ENCODE measurements around the gene LRRC37A2. TPM values are rescaled to one million over a fixed set of nuclear protein-coding genes. Genes with fewer than 3 reads are reported as not detected.
"Not testable (repeated sequence)": the region's sequence is repeated elsewhere in the genome, so short reads cannot be mapped to it uniquely, and the experiment has no call there.

The LRRC37A2 gene
- total and polyA plus RNA-seq, 7 donors = 1.5 to 13.3 (median 3.1) TPM

DNA sequence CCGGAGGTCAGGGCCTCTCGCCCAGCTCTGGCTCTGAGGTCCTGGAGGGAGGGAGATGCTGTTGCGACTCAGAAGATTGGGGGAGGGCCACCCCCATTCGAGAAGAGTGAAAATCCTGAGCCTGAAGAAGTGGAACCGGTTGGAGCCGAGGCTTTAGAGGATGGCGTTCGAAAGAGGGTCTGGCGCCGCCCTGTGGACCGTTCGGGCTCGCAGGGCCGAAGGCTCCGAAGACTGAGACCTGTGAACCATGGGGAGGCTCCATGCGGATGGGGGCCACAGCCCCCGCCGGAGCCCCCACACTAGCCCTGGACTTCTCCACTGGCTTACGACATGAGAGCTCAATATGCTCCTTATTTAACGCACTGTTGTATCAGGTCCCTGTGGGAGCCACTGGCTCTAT, 46.9 kb downstream of the LRRC37A2 start:
- no CpG with 5 or more reads among the region's 20 CpGs for WGBS, 3 donors
- not testable (repeated sequence) for ATAC-seq, H3K27ac ChIP-seq

DNA sequence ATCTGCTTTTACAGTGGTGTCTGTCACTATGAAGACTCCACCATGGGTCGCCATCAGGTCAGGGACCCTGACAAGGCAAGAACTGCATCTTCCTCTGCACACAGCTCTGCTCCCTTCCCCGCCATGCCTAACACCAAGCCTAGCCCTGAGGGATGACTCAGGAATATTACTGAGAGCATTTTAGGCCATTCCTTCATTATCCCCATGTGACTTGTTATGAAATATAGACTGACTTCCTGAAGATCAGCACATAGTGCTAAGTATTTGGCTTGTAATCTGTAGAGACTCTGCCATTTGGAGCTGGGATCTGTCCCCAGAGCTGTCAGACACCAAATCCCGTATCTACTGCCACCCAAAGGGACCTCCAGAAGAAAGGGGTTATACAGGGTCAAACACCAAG, 47.8 kb downstream of the LRRC37A2 start:
- H3K4me1 ChIP-seq; intact Hi-C loops (cut with DNase I); DNase-seq; H3K27me3 ChIP-seq (ENCODE audit: insufficient read depth in 3 of 3, low read length in 2 of 3); H3K36me3 ChIP-seq (ENCODE audit: insufficient read depth in 1 of 2, low read depth in 1 of 2); H3K9me3 ChIP-seq; H3K4me3 ChIP-seq; H3K27ac ChIP-seq: not testable (repeated sequence)
- no CpG with 5 or more reads among the region's 3 CpGs for WGBS, 3 donors
- ATAC-seq = peak; percentile 73 to 89 (median 86)

More for the DNA sequence above, 46.9 kb downstream of the LRRC37A2 start:
- intact Hi-C loops (cut with DNase I); H3K9me3 ChIP-seq; H3K36me3 ChIP-seq (ENCODE audit: insufficient read depth in 1 of 2, low read depth in 1 of 2); DNase-seq; H3K4me3 ChIP-seq; H3K27me3 ChIP-seq (ENCODE audit: insufficient read depth in 3 of 3, low read length in 2 of 3); H3K4me1 ChIP-seq: not testable (repeated sequence)

DNA sequence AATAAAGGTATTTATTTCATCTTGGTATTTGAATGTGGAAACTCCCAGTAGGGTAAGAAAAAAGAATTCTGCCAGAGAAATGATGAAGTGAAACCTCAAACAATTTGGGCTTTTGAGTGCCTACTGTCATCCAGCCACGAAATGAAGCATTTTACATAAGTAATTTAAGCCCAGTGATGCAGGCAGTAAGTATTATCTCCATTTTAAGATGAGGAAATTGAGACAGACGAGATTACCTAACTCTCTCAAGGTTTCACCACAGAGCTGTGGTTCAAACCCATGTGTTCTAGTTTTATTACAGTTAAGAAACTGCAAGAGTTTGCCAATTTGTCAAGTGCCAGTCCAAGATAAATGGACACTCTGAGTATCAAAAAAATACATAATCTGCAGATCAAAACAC, 54.0 kb downstream of the LRRC37A2 start:
- DNase-seq; H3K4me1 ChIP-seq; H3K9me3 ChIP-seq; intact Hi-C loops (cut with DNase I); H3K4me3 ChIP-seq; H3K27me3 ChIP-seq (ENCODE audit: insufficient read depth in 3 of 3, low read length in 2 of 3); H3K36me3 ChIP-seq (ENCODE audit: insufficient read depth in 1 of 2, low read depth in 1 of 2); H3K27ac ChIP-seq: not testable (repeated sequence)
- ATAC-seq = peak; percentile 67 to 89 (median 82)
- WGBS, 3 donors = no CpG with 5 or more reads among the region's 2 CpGs

DNA sequence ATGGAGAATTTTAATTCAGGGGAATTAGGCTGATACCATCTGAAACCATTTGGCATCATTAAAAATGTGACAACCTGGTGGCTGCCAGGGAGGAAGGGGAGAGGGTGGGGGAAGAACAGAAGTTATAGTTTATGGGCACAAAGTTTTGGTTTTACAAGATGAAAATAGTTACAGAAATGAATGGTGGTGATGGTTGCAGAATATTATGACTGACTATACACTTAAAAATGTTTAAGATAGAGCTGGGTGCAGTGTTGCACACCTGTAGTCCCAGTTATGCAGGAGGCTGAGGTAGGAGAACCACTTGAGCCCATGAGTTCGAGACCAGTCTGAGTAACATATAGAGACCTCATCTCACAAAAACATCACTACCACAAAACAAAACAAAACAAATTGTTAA, 54.7 kb downstream of the LRRC37A2 start:
- H3K36me3 ChIP-seq (ENCODE audit: insufficient read depth in 1 of 2, low read depth in 1 of 2); ATAC-seq; H3K9me3 ChIP-seq; H3K4me3 ChIP-seq; H3K27me3 ChIP-seq (ENCODE audit: insufficient read depth in 3 of 3, low read length in 2 of 3); H3K4me1 ChIP-seq; H3K27ac ChIP-seq; intact Hi-C loops (cut with DNase I); DNase-seq: not testable (repeated sequence)
- no CpG with 5 or more reads among the region's 1 CpG for WGBS, 3 donors

DNA sequence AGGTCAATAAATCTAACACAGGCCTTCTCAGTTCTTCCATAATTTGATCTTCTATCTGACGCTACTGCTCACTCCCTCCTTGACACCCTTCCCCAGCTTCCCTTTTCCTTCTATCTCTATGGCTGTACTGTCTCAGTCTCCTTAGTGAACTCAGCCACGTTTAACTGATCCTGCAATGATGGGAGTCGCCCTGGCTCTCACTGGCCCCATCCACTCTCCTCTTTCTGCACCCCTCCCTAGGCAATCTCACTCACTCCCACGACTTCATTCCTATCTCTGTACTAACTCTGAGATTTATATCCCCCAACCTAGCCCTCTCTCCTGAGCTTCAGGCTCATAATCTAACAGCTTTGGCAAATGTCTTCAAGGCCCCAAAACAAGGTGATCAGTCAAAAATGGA, 59.5 kb downstream of the LRRC37A2 start:
- H3K9me3 ChIP-seq; H3K4me3 ChIP-seq; intact Hi-C loops (cut with DNase I); H3K36me3 ChIP-seq (ENCODE audit: insufficient read depth in 1 of 2, low read depth in 1 of 2); H3K4me1 ChIP-seq; H3K27me3 ChIP-seq (ENCODE audit: insufficient read depth in 3 of 3, low read length in 2 of 3); H3K27ac ChIP-seq; DNase-seq: not testable (repeated sequence)
- ATAC-seq = peak in 2 of 4 donors; percentile 12 to 27
- no CpG with 5 or more reads among the region's 4 CpGs for WGBS, 3 donors

DNA sequence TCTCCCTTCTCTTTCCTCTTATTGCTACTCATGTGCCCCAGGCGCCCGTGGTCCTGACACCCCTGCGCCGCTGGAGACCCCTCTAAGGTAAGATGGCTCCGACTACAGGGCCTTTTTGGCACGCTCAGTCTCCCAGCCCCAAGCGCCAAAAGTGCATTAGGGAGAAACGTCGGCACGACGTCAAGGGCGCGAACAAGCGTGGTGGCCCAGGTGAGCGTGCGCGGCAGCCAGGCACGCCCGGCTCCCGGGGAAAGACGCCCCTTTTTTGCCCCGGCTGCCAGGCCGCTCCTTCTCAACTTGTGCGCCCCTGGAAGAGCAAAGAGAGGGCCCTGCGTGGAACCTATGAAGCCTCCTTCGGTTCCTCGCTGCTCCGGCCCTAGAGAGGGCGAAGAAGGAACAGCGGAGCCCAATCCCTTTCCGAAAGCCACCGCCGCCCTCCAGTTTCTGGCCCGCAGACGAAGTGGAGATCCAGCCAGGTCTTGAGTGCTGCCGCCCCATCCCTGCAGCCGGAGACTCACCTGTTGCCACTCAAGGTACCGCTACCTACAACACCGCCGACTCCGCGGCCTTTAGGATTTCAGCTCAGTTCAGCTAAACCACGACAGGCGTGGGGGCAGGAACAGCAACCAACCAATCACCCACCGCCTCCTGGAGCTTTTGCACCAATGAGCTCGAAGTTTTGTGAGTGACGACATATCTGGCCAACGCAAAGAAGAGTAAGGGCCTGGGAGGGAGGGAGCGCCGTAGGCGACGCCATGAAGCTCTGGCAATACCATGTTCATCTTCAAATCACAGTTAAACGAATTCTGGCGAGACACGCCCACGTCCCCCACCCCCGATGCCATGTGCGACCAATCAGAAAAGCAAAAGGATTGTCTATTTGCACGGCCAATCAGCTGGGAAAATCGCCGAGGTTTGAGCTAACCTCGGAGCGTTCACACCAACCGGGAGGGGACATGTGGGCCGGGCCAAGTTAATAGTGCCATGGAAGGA, 67.1 kb downstream of the LRRC37A2 start, which contains the start of gene ARL17A:
Gene ARL17A (minus strand): TSS at position 609 of the 993 bp plus-strand sequence. CDS start 3,369 bp downstream, outside the sequence.
- intact Hi-C loops (cut with DNase I); H3K27ac ChIP-seq; H3K9me3 ChIP-seq; H3K36me3 ChIP-seq (ENCODE audit: insufficient read depth in 1 of 2, low read depth in 1 of 2); H3K4me1 ChIP-seq; H3K27me3 ChIP-seq (ENCODE audit: insufficient read depth in 3 of 3, low read length in 2 of 3): not testable (repeated sequence)
- WGBS, 3 donors = 0% methylated on average over 4 to 10 of the region's 65 CpGs
- H3K4me3 ChIP-seq = peak within 1 kb of the TSS; percentile 44
- ATAC-seq = peak; percentile 93 to 96 (median 94)
- peak; percentile 87 to 88 for DNase-seq

DNA sequence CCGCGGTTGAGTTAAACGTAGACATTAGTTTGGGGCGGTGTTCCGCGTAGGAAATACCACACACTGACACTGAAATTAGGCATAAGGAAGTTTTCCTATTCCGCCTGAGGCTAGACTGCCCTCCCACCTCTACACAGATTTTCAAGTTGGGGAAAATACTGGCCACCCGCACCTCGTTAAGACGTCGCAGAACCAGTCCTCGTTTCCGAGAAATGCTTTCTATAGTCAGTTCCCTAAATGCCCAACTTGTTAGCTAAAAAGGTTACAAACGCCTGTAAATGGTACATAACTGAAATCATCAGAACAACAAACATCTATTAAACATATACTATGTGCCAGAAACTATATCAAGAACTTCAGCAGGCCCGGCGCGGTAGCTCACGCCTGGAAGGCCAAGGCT, 67.8 kb downstream of the LRRC37A2 start:
- H3K36me3 ChIP-seq (ENCODE audit: insufficient read depth in 1 of 2, low read depth in 1 of 2); intact Hi-C loops (cut with DNase I); ATAC-seq; H3K27me3 ChIP-seq (ENCODE audit: insufficient read depth in 3 of 3, low read length in 2 of 3); H3K27ac ChIP-seq; H3K9me3 ChIP-seq; H3K4me1 ChIP-seq; DNase-seq: not testable (repeated sequence)
- 5 to 25% (median 22%) methylated on average over 1 to 9 of the region's 18 CpGs for WGBS, 3 donors
- H3K4me3 ChIP-seq = peak overlapping the region; percentile 44

DNA sequence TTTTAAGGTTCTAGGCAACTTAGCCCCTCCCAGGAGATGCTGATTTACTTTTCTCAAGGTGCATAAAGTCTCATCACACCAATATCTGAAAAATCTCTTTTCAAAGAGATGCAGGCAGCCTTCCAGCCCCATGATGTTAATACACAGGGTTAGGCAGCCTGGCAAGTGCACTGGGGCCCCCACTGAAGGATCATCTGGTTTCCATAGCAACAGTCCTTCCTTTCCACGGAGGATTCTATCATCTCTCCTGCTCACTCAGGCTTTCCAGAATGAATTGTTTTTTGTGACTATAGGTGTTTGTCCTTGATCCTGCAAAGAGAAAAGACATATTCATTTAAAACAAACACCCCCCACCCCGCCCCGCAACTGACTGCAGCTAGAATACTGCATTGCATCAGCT, 73.2 kb downstream of the LRRC37A2 start:
- DNase-seq; H3K4me1 ChIP-seq; H3K27ac ChIP-seq; intact Hi-C loops (cut with DNase I); H3K27me3 ChIP-seq (ENCODE audit: insufficient read depth in 3 of 3, low read length in 2 of 3); H3K9me3 ChIP-seq; H3K4me3 ChIP-seq; H3K36me3 ChIP-seq (ENCODE audit: insufficient read depth in 1 of 2, low read depth in 1 of 2); ATAC-seq: not testable (repeated sequence)
- WGBS, 3 donors = no CpG with 5 or more reads among the region's 3 CpGs

DNA sequence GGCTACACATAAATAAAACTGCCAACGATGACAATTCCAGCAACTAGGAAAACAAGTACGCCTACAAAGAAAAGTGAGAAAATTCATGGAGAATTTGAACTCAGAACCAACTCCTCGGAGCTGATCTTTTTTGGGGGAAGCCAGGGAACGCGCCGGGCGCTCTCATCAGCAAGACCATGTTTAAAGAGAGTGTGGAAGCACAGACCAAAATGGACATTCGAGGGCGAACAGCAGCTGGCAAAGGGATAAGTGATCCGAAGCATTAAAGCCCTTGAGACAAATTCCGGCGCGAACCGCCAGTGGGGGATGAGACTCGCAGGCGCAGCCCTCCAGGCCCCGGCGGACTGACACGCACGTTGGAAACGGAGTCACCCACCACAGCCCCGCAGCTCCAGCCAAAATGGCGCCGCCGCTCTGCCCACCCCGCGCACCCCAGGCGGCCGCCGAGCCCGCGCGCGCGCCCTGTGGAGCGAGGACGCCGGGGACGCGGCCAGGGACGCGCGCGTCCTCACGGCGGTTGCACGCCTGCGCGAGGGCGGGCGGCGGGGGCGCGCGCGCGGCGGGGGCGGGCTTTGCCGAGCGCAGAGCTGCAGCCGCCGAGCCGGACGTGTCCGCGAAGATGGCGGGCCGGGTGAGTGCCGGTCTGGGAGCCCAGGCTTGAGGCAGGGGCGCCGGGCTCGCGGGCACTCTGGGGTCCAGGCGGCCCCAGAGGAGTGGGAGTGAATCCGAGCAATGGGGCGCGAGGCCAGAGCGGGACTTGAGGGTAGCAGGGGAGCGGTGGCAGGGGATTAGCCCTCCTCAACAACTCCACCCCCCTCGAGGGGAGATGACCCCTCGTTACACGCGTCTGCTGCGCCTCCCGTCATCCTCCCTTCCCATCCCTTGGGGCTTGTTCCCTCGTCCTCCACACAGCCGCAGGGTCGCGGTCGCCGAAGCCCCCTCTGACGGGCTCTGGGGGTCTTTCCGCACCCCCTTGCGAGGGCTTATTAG, 78.2 kb downstream of the LRRC37A2 start, which contains the start of gene NSF:
Gene NSF (plus strand): TSS at position 513 of the 990 bp plus-strand sequence. CDS start 107 bp downstream, at position 620.
- H3K4me1 ChIP-seq; H3K9me3 ChIP-seq; H3K27me3 ChIP-seq (ENCODE audit: insufficient read depth in 3 of 3, low read length in 2 of 3); intact Hi-C loops (cut with DNase I); H3K27ac ChIP-seq; DNase-seq; H3K36me3 ChIP-seq (ENCODE audit: insufficient read depth in 1 of 2, low read depth in 1 of 2); H3K4me3 ChIP-seq: not testable (repeated sequence)
- no CpG with 5 or more reads among the region's 95 CpGs for WGBS, 3 donors
- ATAC-seq = peak; percentile 89 to 94 (median 92)

DNA sequence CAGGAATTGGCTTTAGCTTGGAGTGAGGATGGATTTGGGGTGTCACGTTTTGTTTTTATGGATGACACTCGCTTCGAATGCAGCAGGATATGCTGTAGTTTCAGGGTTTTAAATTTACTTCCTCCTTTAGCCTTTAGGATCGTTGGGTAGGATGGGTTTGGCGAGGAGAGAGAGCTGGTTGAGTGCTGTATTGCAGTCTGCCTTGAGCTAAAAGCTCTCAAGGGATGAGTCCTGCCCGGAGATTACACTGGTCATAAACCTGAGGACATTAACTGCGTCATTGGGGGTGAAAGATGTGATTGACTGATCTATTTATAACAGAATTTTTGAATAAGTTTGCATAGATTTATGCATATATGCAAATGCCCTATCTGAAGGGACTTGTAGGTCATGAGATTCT, 79.1 kb downstream of the LRRC37A2 start:
- H3K4me1 ChIP-seq; H3K9me3 ChIP-seq; H3K27me3 ChIP-seq (ENCODE audit: insufficient read depth in 3 of 3, low read length in 2 of 3); intact Hi-C loops (cut with DNase I); DNase-seq; H3K4me3 ChIP-seq; H3K36me3 ChIP-seq (ENCODE audit: insufficient read depth in 1 of 2, low read depth in 1 of 2); H3K27ac ChIP-seq: not testable (repeated sequence)
- no CpG with 5 or more reads among the region's 7 CpGs for WGBS, 3 donors
- peak; percentile 80 to 90 (median 87) for ATAC-seq
